HepG2 (cell line): Measurements from ENCODE around the gene GPS1. TPM values are rescaled to one million over a fixed set of nuclear protein-coding genes. Genes with fewer than 3 reads are reported as not detected.
A peak's percentile ranks its signal among the peaks of the same experiment; 100 is the strongest.

ENCODE experiments used
- IKZF5 ChIP-seq: IDR thresholded peaks from 2 replicates; pipeline ENCODE4 v1.6.1; 2018; ENCODE audit warnings: missing genetic modification reagents, mild to moderate bottlenecking, missing compliant biosample characterization
- IRF2 ChIP-seq: IDR thresholded peaks from 2 replicates; pipeline ENCODE4 v1.6.1; 2018; ENCODE audit warnings: missing genetic modification reagents, missing compliant biosample characterization
- KLF16 ChIP-seq, 2 experiments: sonication (generic) in 1 of 2; formaldehyde crosslinking in 1 of 2; IDR thresholded peaks; 2 replicates each; pipeline versions ENCODE4 v1.6.1 to v1.8.0; 2016 to 2023; ENCODE audit warnings: missing genetic modification reagents in 2 of 2, missing compliant biosample characterization in 1 of 2
- MXD4 ChIP-seq: IDR thresholded peaks from 2 replicates; pipeline ENCODE4 v1.6.1; 2016; ENCODE audit warnings: mild to moderate bottlenecking, missing biosample characterization, missing genetic modification reagents
- RBM39 ChIP-seq: fragments of 200-400 bp; formaldehyde crosslinking; IDR thresholded peaks from one replicate; pipeline ENCODE4 v1.6.1; 2018; ENCODE audit warnings: antibody characterized with exemption, mild to moderate bottlenecking, low read depth, low read length; ENCODE audit not compliant: poor library complexity, severe bottlenecking
- RORA ChIP-seq: sonication (generic); formaldehyde crosslinking; IDR thresholded peaks from 2 replicates; pipeline ENCODE4 v1.5.0; 2020; ENCODE audit warnings: mild to moderate bottlenecking, missing genetic modification reagents, moderate library complexity
- STAG1 ChIP-seq: sonication (generic); formaldehyde crosslinking; IDR thresholded peaks from 2 replicates; pipeline ENCODE4 v1.4.0; 2020; ENCODE audit warnings: missing genetic modification reagents
- SYNCRIP ChIP-seq: fragments of 200-400 bp; formaldehyde crosslinking; IDR thresholded peaks from 2 replicates; pipeline ENCODE4 v1.6.1; 2018; ENCODE audit warnings: mild to moderate bottlenecking, low read depth, low read length; ENCODE audit not compliant: insufficient read depth
- YY1 ChIP-seq: IDR thresholded peaks from 2 replicates; pipeline ENCODE4 v1.6.1; 2011; ENCODE audit warnings: low read length, low read depth, moderate library complexity, mild to moderate bottlenecking; ENCODE audit not compliant: insufficient read depth, insufficient replicate concordance
- ZMYM3 ChIP-seq: sonication (generic); formaldehyde crosslinking; IDR thresholded peaks from 2 replicates; pipeline ENCODE4 v1.5.1; 2020; ENCODE audit warnings: mild to moderate bottlenecking, missing genetic modification reagents
- ZNF251 ChIP-seq: sonication (generic); formaldehyde crosslinking; IDR thresholded peaks from 2 replicates; pipeline ENCODE4 v1.9.0; 2021; ENCODE audit warnings: mild to moderate bottlenecking, missing genetic modification reagents
- ZNF687 ChIP-seq: sonication (generic); formaldehyde crosslinking; IDR thresholded peaks from 2 replicates; pipeline ENCODE4 v1.5.1; 2020; ENCODE audit warnings: mild to moderate bottlenecking, missing genetic modification reagents, moderate library complexity
- polyA plus RNA-seq, 8 experiments: library from polyadenylated mRNA; depleted of rRNA in 3 of 8; stranded (reverse) in 7 of 8; unstranded in 1 of 8; fragments of >200 nt; fragmentation: Illumina TruSeq in 4 of 8; extraction: Trizol in 4 of 8; gene quantifications; 2 replicates each; pipeline versions ENCODE4 v1.2.1 to v1.2.3, GENCODE V29; 2011 to 2016; ENCODE audit warnings: low read depth in 4 of 8, missing spikeins in 1 of 8, mixed read lengths in 1 of 8; ENCODE audit not compliant: insufficient read depth in 1 of 8
- total RNA-seq, 5 experiments: library from RNA; depleted of rRNA; stranded (reverse); fragments of >200 nt; fragmentation: Illumina TruSeq; extraction: Trizol; gene quantifications; 2 replicates each; pipeline ENCODE4 v1.2.3, GENCODE V29; 2016; ENCODE audit warnings: low read depth in 1 of 5
- TF ChIP-seq, protein P1 (sequence below): sonication (generic); formaldehyde crosslinking; IDR thresholded peaks from 2 replicates; pipeline ENCODE4 v1.5.0; 2020; ENCODE audit warnings: mild to moderate bottlenecking, missing genetic modification reagents, borderline replicate concordance

Gene GPS1
- total and polyA plus RNA-seq, 2 of the 13 experiments (the other 11 are each of a cell fraction or from before 2014, with no cell fraction given) = 124 to 128 TPM

DNA sequence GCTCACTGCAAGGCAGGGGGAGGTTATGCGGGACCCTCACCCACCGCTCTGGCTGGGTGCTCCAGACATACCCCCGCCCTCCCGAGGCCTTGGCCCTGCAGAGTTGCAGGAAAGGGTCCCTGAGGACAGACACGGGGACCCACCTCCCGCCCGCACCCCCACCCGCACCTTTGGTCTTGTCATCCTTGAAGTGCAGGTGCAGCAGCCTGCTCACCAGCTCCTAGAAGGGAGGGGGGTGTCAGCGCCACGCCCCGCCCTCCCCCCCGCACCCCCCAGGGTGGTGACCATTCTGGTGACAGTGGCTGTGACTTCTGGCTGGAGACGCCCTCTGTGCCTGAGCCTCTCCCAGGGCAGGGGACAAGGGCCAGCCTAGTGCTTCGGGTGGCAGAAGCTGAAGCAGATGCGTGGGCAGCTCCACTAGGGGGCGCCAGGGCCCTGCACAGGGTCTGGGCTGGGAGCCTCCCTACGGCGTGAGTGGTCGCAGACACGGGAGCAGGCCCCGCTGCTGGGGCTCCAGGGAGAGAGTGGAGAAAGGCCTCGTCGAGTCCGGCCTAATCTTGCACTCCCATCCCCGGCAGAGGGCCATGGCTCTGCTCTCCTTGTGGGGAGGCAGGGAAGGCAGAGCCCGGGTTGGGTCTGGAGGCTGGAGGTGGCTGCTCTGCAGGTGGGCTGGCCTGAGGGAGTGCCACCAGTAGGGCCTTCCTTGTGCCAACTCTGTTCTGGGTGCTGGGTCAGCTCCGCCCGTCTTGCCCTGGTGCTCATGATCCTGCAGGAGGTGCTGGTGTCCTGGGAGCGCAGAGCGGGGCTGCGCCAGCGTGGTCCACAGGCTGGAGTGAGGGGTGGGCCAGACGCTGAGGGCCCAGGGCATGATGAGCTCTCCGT, 31.8 kb upstream of the GPS1 start (continued):
- TF ChIP-seq IKZF5 (CRISPR knock-in tag) (peak; percentile 38; the same call in 1 of the 2 replicates), ZMYM3 (CRISPR knock-in tag) (0 out of 2 replicates have a peak, but pooled peaks have one; percentile 38), RORA (CRISPR knock-in tag) (no peak), MXD4 (CRISPR knock-in tag) (peak; percentile 47; the same call in 1 of the 2 replicates), SYNCRIP (no peak), RBM39 (peak; percentile 98), STAG1 (CRISPR knock-in tag) (peak; percentile 74), KLF16 (CRISPR knock-in tag; IDR thresholded peaks at IDR 0.05) (peak in 1 of 2 experiments; percentile 35; a peak in 1 of 4 replicates), IRF2 (CRISPR knock-in tag) (peak; percentile 47; the same call in 1 of the 2 replicates), YY1 (peak; percentile 30), ZNF687 (CRISPR knock-in tag) (peak; percentile 79), ZNF251 (no peak)
- TF ChIP-seq, protein P1, sequence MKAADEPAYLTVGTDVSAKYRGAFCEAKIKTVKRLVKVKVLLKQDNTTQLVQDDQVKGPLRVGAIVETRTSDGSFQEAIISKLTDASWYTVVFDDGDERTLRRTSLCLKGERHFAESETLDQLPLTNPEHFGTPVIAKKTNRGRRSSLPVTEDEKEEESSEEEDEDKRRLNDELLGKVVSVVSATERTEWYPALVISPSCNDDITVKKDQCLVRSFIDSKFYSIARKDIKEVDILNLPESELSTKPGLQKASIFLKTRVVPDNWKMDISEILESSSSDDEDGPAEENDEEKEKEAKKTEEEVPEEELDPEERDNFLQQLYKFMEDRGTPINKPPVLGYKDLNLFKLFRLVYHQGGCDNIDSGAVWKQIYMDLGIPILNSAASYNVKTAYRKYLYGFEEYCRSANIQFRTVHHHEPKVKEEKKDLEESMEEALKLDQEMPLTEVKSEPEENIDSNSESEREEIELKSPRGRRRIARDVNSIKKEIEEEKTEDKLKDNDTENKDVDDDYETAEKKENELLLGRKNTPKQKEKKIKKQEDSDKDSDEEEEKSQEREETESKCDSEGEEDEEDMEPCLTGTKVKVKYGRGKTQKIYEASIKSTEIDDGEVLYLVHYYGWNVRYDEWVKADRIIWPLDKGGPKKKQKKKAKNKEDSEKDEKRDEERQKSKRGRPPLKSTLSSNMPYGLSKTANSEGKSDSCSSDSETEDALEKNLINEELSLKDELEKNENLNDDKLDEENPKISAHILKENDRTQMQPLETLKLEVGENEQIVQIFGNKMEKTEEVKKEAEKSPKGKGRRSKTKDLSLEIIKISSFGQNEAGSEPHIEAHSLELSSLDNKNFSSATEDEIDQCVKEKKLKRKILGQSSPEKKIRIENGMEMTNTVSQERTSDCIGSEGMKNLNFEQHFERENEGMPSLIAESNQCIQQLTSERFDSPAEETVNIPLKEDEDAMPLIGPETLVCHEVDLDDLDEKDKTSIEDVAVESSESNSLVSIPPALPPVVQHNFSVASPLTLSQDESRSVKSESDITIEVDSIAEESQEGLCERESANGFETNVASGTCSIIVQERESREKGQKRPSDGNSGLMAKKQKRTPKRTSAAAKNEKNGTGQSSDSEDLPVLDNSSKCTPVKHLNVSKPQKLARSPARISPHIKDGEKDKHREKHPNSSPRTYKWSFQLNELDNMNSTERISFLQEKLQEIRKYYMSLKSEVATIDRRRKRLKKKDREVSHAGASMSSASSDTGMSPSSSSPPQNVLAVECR (CRISPR knock-in tag) = peak; percentile 67
